GM18508 (cell line): ENCODE measurements around the gene EVA1B.

Experiments used
- ATAC-seq: cut with Tn5 transposase; IDR thresholded peaks from one replicate; pipeline ENCODE4 v1.9.1; 2021; ENCODE audit warnings: moderate number of reproducible peaks; ENCODE audit not compliant: insufficient read depth, unreplicated experiment

The EVA1B gene

DNA sequence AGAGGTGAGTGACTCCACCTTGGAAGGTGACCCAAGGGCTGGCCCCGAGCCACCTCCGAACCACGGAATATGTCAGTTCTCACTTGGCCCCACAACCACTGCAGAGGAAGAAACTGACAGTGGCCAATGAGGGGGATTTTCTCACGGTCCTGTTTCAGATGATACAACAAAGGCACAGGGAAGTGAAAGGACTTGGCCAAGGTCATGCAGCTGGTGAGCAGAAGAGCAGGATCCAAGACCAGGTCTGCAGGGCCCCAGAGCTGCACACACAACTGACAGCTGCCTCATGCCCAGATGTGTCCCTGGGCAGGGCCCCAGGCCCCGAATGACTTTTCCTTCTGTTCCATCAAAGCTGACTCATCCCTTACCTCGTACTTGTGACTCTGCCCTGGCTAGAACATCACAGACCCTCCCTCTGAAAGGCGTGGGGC, 25.8 kb upstream of the EVA1B start:
- no peak for ATAC-seq

DNA sequence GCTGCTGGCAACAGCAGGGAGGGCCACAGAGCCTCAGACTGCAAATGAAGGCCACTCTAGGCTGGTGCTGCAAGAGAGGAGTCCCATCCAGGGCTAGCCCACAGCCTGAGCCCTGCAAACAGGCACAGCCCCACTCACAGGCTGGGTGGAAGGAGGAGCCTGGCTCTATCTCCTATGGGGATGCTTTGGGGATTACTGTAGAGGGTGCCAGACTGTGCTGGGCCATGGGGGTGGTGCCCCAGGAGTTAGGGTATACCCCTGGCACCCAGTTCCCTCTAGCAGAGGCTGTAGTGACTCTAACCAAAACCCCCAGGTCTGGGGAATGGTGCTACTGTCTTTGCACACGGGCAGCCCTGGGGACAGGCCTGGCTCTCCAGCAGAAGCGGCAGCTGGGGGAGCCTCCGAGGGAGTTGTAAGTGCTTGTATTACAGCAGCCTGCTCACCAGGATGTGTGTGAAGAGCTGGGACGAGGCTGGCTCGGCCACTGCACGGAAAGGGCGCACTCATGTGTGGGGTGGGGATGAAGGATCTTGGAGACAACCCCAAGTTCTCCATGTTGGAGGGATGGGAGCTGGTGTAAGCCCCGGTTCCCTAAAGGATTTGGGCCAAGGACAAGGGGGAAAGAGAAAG, 23.4 kb upstream of the EVA1B start:
- ATAC-seq: no peak

DNA sequence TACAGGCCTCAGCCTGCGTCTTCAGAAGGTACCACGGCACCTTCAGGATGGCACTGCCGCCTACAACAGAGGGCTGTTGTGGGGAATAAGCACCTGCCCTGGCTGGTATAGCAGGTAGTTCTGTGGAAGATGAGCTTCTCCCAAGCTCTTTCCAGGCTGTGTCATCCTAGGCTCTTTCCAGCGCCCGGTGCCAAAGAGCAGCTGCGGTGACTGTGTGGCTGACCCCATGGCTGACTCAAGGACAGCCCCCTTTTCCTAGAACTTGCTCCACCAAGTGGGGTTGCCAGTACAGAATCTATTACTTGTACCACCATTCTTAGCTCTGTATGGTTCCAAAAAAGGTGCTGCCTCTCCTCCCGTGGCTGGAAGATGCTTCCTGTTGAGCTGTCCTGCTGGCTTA, 21.9 kb upstream of the EVA1B start:
- no peak for ATAC-seq

DNA sequence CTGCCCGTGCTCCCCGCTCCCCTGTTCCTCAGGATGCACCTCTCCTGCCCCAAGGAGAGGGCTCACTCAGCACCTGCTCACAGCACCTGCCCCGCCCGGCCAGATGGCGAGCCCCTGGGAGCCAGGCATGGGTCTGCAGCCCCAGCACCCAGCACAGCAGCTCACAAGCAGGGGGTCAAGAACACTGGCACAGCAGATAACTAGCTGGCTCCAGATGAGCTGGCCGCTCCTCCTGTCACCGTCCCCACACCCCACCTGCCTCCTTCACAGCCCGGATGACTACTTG, 20.9 kb upstream of the EVA1B start:
- ATAC-seq: no peak

DNA sequence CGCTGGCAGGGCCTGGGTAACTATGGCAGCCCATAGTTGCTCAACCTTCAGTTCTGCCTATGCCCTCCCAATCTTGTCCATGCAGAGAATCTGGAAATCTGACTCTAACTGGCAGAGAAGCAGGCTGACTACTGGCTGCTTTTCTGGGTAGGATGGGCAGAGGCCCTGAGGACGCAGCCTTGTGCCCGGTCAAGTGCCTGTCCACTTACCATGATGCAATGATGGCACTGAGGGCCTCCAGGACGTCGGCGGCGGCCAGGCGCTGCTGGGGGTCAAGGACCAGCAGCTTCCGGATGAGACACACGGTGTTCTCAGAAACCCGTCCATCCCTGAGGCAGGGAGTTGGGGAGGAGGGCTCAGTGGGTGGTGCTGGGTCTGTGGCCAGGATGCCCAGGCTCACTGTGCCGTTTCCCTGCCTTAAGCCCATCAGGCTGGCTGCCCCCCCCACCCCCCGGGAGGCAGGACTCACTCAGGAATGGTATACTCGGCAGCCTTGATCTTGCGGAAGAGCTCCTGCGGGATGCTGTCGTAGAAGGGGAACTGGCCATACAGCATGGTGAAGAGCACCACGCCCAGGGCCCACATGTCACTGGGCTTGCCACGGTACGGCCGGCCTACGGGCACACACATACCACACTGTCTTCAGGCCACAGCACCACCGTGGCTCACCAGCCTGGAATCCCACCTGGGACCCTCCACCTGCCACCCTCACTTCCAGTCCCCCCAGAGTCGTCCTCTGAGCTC, 20.4 kb upstream of the EVA1B start:
- no peak for ATAC-seq

DNA sequence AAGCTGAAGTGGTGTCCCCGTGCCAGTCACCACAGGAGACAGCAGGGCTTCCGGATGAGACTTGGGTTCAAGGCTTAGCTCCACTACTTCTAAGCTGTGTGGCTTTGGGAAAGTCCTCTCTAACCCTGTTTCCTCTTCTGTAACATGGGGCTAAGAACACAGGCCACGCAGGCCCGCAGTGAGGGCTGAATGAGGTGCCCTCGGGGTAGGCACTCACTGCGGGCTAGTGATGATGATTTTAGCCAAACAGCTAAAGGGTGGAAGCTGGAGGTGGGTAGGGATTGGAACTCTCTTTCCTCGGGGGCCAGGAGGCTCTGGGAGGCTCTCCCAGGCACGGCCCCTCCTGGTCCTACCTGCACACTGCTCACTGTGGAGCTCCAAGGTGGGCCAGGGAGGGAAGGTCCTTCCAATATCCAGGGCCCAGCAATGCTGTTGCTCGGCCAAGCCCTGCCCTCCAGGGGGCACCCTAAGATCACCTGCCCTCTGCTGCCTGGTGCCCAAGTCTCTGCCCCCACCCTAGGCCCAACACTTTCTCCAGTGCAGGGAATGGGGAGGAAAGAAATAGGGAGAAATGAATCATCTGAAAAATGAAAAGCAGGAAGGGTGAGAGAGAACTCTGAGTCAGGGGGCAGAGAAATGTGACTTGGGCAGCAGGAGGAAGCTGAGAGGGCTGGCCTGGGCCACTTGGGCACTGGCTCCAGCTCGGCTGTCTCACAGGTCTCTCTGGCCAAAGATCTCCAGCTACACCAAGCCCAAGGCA, 19.2 kb upstream of the EVA1B start:
- no peak for ATAC-seq

DNA sequence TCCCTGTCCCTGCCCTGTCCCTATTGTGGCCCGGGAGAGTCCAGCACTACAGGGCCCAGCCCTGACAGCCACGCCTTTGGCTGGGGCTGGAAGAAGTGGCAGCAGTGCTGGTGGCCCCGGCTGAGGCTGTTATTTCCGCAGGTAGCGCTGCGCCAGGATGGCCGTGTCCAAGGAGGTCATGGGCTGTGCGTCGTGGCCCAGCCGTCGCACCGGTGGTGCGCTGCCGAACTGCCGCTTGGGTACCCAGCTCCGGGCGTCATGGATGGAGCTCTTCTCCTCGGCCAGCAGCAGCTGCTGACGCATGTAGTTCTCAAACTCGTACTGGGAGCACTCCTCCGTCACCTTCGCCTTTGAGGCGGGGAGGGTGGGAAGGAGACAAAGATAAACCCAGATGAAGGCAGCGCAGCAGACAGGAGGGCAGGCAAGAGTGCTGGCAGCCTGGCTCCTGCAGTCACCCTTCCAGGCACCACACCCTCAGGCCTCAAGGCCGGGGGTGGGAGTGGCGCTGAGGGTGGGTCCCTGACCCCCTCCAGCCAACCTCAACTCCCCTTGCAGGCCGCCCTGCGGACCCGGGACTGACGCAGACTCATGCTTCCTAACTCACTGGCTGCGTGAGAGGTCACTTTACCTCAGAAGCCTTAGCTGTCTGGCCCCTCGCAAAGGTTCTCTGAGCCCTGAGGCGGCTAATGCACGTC, 18.3 kb upstream of the EVA1B start:
- ATAC-seq: no peak

DNA sequence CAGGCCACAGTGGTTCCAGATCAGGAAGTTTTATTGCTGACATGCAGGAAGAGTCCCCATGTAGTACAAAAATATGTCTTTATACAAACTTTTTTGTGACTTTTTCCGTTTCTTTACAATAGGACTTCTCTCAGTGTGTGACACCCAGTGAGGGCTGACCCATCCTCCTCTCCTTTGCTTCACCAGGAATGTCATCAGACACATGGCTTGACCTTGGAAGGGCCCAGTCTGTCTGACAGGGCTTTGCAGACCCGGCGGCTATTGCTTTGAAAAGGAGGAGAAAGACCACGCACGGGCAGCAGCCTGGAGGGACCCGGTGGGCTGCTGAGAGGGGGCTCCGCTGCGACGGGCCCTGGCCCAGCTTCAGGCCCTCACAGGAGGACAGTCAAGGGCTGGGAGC, 16.2 kb upstream of the EVA1B start:
- ATAC-seq: no peak

DNA sequence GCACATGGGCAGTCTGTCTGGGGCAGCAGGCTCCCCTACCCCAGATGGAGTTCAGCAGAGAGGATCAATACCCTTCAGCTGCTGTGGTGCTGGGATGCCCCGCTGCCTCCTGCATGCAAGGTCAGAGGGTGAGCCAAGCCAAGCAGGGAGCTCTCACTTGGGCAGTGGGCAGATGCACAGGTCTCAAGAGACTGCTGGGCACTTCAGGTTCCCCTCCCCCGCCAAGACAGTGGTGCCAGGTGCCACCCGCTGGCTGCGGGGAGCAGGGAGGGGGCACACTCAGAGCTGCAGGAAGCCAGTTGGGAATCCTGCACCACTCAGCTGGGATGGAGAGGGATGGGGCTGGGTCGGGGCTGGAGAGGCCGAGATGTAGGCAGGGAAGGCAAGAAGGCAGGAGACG, 15.8 kb upstream of the EVA1B start:
- no peak for ATAC-seq

DNA sequence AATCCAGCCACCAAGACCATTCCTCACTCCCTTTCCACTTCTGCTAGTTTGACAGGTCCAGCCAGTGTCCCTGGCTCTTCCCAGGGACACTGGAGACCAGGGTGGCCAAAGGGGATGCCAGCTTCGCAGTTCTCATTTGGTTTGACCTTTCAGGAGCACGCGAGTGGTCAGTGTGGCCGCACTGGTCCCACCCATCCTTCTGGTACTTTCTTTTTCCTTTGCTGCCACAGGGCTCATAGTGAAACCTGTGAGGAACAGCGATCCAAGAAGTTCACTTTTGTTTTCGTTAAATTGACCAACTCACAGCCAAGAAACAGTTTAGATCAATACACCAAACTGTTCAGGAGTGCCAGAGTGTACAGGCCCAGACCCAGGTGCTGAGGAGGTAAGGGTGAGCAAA, 14.4 kb upstream of the EVA1B start:
- ATAC-seq: no peak

DNA sequence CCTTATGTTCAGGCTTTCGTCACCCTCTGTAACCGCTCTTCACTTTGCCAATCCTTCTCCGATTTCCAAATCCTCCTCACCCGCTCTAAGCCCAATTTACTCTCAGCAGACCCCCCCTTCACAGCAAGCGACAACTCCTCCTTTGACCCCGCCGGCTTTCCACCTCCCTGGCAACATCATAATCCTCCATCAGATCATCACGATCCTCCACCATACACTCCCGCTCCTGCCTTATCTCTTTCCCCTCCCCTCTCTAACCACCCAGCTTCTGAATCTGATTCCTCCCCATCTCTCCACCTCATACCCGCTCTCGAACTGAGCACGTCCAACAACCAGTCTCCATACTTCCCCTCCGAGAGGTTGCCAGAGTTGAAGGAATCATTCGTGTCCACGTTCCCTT, 7.5 kb upstream of the EVA1B start:
- no peak for ATAC-seq

DNA sequence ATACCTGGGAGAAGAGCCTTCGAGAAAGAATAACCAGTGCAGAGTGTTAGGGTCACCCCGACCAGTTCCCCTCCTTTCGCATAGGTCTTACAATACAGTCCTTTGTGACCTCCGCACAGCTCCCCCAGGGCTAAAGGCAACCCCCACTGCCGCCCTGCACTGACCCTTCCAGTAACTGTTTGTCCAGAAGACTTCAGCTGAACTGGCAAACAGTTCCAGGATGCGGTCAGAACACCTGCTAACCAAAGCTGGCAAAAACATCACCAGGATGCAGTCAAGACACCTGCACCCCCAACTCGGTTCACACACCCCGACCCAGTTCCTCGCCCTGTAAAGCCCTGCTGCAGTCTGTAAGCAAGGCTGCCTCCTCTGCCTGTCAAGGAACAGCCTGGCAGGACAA, 6.4 kb upstream of the EVA1B start:
- ATAC-seq: no peak

DNA sequence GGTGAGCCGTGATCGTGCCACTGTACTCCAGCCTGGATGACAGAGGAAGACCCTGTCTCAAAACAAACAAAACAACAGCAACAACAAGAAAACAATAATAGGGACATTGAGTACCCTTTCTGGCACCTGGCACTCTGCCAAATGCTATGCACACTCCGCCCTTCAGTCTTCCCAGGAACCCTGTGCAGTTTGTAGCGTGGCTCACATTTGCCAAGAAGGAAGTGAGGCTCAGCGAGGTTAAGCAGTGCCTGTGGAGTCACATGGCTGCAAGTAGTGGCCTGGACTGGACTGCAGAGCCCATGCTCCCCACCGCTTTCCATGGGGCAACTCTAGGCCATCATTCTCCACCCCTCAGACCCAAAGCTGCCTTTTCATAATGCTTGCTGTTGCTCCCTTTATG, 5.3 kb upstream of the EVA1B start:
- no peak for ATAC-seq

DNA sequence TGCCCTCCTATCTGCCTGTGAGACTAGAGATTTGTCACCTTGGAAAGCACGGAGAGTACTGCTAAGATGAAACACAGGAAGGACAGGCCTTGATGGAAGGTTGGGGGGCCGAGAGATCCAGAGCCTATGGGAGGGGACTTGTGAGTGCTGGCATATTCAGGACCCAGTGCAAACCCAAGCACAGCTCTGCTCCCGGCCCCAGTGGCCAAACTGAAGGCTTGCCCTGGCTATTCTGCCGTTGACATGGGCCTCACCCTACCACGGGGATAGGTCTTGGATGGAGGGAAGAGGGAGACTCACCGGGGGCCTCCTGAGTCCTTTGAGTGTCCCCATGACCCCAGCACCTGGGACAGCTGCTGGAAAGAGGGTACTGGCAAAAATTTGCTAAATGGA, 4.6 kb upstream of the EVA1B start:
- no peak for ATAC-seq

DNA sequence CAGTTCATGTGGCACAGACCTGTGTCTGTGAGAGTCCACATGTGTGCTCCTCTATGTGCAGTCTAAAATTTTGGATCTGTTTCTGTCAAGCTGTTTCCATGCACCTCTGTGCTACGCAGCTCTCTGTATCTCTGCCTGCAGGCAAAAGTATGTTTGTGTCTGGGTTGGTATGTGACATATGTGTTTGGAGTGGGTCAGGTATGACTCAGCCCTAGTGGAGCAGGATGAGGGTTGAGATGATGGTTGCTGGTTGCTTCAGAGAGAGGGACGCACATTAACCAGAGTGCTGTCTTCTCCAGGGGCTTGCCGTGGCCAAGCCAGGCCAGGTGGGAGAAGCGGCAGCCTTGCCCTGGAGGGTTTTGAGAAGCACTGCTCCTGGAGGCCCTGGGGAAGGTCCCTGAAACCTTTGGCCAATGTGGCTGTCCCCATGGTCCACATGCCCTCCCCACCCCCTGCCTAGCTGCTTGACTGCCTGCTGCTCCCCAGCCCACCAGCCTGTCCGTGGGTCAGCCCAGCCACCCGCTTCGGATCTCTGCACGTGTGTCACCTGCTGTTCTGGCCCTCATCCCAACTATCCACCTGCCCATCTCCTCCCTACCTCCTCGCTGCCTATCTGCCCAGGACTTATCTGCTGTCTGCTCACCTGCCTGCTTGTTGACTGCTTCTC, 4.1 kb upstream of the EVA1B start:
- no peak for ATAC-seq

DNA sequence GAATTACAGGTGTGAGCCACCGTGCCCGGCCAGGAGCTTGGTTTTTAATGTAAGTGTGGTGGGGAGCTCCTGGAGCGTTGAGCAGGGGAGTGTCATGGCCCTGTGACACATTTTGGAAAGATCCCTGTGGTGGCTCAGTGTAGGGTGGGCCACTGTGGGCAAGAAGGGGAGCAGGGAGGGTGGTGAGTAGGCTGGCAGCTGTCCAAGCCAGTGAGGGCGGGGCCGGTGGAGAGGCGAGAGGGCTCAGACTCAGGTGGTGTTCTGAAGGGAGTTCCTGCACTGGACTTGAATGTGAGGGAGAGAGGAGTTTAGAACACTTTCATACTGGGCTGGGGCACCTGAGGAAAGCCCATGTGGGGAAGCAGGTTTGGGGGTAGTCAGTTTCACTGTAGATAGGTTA, 3.1 kb upstream of the EVA1B start:
- no peak for ATAC-seq

DNA sequence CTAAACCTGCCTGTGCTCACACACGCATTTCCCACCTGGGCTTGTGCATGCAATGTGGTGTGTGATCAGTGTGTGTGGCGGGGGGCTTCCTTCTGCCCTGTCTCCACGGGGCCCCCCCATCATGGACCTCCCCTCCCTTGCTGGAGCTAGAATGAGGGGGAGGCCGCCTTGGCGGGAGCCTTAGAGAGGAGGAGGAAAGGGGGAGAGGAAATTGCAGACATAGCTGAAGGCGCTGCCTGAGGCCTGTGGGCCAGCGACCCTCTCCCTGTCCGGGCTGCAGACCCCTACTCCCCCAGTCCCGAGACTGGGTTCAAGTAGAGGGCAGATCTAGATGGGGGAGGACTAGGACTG, 883 bp upstream of the EVA1B start:
- ATAC-seq: no peak

DNA sequence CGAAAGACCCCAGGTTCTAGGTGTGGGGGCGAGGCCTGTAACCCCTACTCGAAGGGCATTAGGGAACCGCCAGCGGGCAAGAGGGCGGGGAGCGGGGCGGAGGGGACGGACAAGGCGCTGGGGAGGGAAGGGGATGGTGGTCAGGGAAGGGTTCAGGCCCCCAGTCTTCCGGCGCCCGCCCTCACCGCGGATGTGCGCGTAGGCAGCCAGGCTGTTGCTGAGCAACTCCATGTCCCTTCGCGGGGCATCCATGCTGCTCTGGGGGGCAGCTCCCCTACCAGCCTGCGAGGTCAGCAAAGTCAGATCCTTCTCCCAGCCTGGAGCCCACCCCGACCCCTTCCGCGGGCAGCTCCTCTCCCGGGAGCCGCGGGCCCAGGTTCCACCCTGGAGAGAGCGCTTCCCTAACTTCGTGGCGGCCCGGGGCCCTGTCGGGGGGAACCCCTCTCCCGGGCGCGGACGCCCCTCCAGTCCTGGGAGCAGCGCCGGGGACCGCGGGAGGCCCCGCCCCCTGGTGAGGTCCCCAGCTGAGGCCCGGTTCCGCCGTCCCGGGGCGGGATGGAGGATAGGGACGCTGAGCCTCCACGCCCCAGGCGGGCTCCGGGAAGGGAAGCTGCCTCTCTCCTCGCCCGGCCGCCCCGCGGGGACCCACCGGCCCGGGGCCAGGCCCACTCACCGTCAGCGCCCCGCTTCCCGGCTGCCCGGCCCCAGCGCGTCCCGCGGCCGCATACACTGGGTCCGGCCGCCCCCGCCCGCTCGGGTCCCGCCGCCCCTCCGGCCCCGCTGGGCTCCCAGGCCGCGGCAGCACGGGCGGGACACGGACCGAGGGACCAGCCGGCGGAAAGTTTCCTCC, 434 bp downstream of the EVA1B start:
- ATAC-seq: no peak

DNA sequence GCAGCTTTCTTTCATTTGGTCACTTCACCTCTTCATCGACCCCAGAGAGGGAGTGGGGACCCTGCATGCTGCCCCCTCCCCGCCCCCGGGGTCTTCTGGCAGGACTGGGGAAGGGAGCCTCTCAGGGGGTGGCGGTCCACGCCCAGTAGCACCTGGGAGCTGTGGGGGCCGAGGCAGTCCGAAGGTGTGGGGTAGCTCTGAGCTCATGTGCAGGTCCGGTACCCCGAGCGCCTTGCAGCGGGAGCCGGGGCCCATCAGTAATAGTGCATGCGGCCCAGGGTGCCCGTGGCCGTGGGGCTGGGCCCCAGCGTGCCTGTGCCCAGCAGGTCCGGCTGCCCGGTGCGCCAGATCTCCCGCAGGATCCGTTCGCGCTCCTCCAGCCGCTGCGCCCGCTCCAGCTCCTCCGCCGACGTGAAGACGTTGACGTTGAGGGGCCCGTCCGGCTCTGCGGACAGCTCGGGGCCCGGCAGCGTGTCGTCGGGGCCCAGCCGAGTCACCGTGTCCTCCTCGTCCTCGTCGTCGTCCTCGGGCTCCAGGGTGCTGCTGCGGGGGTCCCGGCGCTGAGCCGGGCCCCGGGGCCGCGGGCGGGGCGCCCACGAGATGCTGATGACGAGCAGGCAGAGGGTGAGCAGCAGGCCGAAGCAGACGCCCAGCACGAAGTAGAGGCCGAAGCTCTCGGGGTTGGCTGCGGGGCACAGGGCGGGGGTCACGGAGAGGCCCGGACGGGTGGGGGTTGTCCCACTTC, 1.2 kb downstream of the EVA1B start:
- ATAC-seq: no peak
